GM12875 (cell line): ENCODE results near the gene RXFP1.

Experiments used
- H3K4me3 ChIP-seq: one replicate; pipeline ENCODE4 v1.5.1; 2011; ENCODE audit warnings: low read depth, low read length, control low read depth
- CTCF ChIP-seq: IDR thresholded peaks from 2 replicates; pipeline ENCODE4 v1.5.1; 2011; ENCODE audit warnings: low read depth, mild to moderate bottlenecking, control low read depth, inconsistent platforms, low read length, moderate library complexity, borderline replicate concordance; ENCODE audit not compliant: insufficient read depth

Gene RXFP1

GRCh38 chr4:158588777-158589176 lies 67.1 kb downstream of the RXFP1 start:
- no peak for TF ChIP-seq CTCF
- H3K4me3 ChIP-seq: no peak overlapping the region

- no peak overlapping the region for H3K4me3 ChIP-seq
- TF ChIP-seq CTCF: no peak
These were observed 68.6 kb downstream of the RXFP1 start for GRCh38 chr4:158590306-158590705.

GRCh38 chr4:158590824-158591223 lies 69.1 kb downstream of the RXFP1 start:
- TF ChIP-seq CTCF: no peak
- no peak overlapping the region for H3K4me3 ChIP-seq

- no peak for TF ChIP-seq CTCF
- H3K4me3 ChIP-seq: no peak overlapping the region
These were observed 76.4 kb downstream of the RXFP1 start for GRCh38 chr4:158597879-158598596.

GRCh38 chr4:158599150-158599549 lies 77.5 kb downstream of the RXFP1 start:
- TF ChIP-seq CTCF: no peak
- H3K4me3 ChIP-seq: no peak overlapping the region

- TF ChIP-seq CTCF: no peak
- H3K4me3 ChIP-seq: no peak overlapping the region
These were observed 78.2 kb downstream of the RXFP1 start for GRCh38 chr4:158599765-158600498.

GRCh38 chr4:158604369-158604768 lies 82.7 kb downstream of the RXFP1 start:
- no peak overlapping the region for H3K4me3 ChIP-seq
- TF ChIP-seq CTCF: no peak
